HG02943 (cell line): ENCODE measurements around the gene GUCA1C.

ENCODE experiments used
- ATAC-seq: cut with Tn5 transposase; IDR thresholded peaks from one replicate; pipeline ENCODE4 v1.9.1; 2021; ENCODE audit warnings: mild to moderate bottlenecking, low read depth, moderate library complexity; ENCODE audit not compliant: unreplicated experiment

GUCA1C gene

DNA sequence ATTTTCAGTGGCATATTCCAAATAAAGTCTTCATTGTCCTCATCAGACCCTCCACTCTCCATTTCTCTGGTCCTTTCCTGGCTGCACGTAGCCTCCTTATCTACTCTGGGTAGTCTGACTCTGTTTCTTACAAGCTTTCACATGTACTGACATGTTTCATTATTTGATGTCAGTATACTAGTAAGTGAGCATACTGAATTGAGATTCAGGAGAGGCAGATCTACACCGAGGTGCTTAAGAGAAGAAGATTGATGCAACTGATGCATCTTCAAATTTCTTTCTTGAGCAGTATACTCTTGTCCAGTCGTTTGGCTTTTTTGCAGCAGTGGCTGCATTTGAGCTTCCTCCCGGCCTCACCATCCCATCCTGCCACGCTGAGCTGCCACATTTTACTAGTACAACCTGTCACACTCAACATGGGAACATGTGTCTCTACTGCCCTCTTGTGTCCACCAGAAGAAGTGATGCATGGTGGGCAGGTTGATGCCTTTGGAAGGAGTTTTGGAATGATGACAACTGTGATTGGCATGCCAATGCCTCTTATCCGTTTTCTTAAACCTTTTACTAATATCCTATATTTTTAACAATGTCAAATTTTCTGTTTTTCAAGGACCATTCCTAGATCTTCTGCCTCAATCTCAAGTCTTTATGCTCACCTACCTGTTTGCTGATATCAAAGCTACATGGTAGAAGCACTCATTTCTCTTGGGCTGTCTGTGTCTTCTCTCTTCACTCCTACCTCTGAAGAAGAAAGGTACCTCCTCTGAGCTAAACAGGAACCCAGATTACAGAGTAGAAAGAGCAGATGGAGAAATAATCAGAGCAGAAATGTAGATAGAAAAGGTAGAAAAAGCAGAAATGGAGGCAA is 38.7 kb downstream of the GUCA1C start:
- peak; percentile 92 for ATAC-seq

GRCh38 chr3:108909799-108910198 is 43.9 kb downstream of the GUCA1C start:
- ATAC-seq = no peak

GRCh38 chr3:108907194-108907593 is 46.5 kb downstream of the GUCA1C start:
- ATAC-seq = no peak

DNA sequence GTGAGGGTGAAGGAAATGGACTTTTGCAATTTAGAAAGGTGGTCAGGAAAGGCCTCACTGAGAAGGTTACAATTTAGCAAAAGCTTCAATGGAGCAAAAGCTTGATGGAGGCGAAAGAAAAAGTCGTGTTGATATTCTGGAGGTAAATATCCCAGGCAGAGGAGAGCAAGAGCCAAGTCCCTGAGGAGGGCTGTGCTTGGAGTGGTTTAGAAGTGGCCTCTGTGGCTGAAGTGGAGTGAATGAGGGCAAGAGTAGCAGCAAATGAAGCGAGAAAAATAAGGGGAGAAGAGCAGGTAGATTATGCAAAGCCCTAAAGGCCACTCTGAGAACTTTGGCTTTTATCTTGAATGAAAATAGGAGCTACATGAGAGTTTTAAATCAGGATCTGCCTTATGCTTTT is 54.1 kb downstream of the GUCA1C start:
- no peak for ATAC-seq

- ATAC-seq = no peak
Measured at GRCh38 chr3:108897883-108898282, 55.8 kb downstream of the GUCA1C start.

GRCh38 chr3:108894981-108895380 is 58.7 kb downstream of the GUCA1C start:
- ATAC-seq = no peak

DNA sequence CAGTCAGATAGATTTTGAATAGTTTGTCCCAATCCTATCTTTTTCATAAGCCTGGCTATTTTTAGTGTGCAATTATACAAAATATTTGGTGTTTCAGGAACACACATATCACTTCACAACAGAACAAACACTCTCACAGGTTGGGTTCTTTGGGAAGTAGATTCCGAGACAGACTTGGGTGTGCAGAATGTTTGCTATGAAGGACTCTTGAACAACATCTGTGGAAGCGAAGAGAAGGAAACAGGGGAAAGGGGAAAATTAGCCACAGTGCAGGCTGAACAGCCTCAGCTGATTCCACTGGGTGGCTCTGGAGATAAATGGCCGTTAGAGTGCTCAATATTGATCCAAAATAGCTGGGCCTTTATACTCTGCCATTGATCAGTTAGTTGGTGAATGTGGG is 61.8 kb downstream of the GUCA1C start:
- ATAC-seq = no peak

GRCh38 chr3:108887777-108888176 is 65.9 kb downstream of the GUCA1C start:
- ATAC-seq = no peak

GRCh38 chr3:108887121-108887520 is 66.6 kb downstream of the GUCA1C start:
- no peak for ATAC-seq

GRCh38 chr3:108883373-108883772 is 70.3 kb downstream of the GUCA1C start:
- ATAC-seq = no peak

GRCh38 chr3:108882762-108883161 is 70.9 kb downstream of the GUCA1C start:
- no peak for ATAC-seq

- no peak for ATAC-seq
Measured at GRCh38 chr3:108879915-108880314, 73.8 kb downstream of the GUCA1C start.

- no peak for ATAC-seq
Measured at GRCh38 chr3:108877901-108878300, 75.8 kb downstream of the GUCA1C start.

- no peak for ATAC-seq
Measured at GRCh38 chr3:108863799-108864135, 89.9 kb downstream of the GUCA1C start.

DNA sequence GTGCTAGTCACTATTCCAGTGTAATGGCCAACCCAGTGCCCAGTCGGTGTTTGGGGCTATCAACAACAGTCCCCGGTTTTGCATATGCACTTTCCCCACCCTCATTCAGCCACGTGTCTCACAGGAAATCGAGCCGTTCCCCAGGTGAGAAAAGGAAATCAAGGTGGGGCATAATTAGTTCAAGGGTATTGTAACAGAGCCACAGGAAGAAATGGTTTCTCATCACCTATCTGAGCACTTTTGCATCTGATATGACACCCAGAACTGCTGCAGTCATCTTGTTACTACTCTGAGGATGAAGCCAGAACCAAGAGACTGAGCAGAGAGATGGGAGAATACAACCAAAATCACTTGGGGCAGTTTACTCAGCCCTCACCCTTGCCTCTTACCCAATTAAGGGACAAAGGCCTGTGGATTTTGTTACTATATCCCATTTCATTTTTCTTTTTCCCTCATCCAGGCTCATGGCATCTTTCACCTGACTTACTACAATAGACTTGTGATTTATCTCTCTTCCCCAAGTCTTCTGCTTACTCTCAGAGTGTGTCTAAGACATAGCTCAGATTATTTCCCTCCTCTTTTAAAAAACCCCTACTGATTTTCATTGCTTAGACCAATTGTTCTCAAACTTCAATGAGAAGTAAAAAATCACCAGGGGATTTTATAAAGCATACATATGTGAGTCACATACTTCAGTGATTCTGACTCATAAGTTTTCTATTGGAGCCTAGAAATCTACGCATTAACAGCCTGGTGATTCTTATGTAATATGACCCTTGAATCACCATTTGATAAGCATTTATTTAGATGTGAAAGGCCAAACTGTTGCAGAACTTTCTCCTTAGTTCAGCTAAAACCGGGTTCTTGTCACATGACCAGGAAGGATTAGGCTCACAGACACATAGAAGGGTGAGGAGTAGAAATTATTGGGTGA is 90.5 kb downstream of the GUCA1C start:
- no peak for ATAC-seq

DNA sequence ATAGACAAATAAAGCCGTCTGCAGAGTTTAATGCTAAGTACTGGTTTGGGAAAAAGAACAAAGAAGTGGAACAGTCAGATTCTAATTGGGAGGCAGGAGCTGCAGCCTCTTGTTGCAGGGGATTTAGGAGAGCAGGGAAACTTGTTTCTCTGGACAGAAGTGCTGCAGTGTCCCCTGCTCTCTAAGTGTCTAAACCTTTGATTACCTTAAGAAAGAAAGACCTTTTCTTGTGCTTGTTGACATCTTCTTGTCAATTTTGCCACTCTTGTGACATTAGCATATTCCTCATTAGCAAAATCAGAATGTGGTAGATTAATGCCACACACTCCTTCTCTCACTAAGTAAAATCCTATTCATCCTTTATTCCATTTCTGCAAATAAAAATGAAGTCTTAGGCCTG is 92.3 kb downstream of the GUCA1C start:
- ATAC-seq = no peak
